NCI-H774 (cell line): ENCODE data around the gene WDR75.

ENCODE experiments used
- DNase-seq: peaks from one replicate; lab custom pipeline; 2025; lab: John Stamatoyannopoulos, UW

The WDR75 gene

GRCh38 chr2:189500456-189501160, 59.3 kb downstream of the WDR75 start:
- DNase-seq, result no peak

GRCh38 chr2:189501487-189501886, 60.2 kb downstream of the WDR75 start:
- DNase-seq, result no peak

GRCh38 chr2:189502714-189503113, 61.4 kb downstream of the WDR75 start:
- no peak for DNase-seq

DNA sequence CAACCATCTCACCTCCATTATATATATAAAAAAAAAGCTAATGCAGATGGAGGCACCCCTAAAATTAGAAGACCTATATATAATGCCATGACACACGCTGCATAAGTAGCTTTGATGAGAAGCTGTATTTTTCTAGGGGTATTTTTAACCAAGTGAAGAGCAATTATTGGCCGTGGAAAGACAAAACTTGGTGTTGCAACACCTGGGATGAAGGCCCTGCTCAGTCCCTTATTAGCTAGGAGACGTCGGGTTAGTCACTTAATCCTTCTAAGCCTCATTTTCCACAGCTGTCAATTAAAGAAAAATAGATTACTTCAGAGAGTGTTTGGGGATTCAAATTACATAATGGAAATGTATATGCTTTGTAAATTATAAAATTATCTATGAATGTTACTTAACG, 63.0 kb downstream of the WDR75 start:
- DNase-seq, result no peak

DNA sequence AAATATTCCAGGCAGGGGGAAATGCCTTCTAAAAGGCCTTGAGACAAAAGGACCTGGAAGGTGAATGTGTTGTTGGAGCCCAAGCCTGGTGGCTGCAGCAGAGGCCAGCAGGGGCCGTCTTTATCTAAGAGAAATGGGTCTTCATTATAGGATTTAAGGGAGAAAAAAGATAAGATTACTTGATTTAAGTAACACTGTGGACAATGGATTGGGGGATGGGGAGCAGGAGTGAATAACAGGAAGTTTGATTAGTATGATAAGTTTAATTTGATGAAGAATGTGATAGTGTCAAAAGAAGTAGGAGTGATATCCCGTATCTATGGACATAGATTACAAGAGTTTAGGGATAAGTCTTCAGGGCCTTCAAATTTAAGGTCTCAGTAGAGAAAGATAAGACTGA, 64.2 kb downstream of the WDR75 start:
- no peak for DNase-seq

- DNase-seq, result no peak
Measured at GRCh38 chr2:189506514-189506976, 65.3 kb downstream of the WDR75 start.

DNA sequence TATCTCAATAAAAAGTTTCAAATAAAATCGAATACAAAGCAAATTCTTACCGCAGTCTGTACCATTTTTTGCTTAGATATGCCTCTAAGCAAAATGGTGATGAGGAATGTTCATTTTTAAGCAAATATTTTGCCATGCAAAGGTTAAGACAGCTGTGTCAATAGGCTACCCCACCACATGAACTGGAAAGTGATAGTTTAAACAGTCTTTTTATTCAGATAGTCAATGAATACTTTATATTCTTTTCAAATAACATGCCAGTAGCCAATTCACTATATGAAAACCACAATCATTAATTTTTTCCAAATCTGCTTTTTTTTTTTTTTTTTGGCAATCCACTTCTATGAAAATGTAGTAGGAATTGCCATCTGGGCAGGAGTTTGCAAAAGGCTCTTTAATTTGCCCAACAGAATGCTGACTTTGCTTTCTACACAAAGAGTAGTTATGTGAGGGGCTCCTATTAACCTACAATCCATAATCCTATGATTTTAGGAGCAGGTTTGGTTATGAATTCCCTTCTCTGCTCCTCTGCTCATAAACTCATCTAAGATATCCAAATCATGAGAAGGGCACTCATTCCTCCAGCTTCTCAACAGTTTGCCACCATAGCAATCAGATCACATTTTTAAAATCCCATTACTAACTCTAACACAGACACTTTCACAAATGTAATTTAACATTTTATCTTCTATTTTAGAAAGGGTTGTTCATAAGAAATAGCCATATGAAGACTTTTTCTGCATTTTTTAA, 70.1 kb downstream of the WDR75 start:
- DNase-seq, result no peak

GRCh38 chr2:189511960-189512319, 70.7 kb downstream of the WDR75 start:
- no peak for DNase-seq

DNA sequence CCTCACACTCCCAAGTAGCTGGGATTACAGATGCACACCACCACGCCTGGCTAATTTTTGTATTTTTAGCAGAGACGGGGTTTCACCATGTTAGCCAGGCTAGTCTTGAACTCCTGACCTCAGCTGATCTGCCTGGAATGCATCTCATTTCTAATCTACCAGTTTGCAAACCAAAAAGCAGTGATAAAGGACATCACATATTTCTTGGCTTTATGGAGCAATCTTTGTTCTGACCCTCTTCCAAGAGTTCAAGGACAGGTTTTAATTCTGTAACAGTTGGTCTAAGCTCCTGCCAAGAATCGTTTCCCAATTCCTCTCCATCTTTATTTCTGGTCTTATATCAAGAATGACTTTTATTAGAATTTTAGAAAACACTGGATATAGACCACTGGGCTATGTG, 71.6 kb downstream of the WDR75 start:
- no peak for DNase-seq

DNA sequence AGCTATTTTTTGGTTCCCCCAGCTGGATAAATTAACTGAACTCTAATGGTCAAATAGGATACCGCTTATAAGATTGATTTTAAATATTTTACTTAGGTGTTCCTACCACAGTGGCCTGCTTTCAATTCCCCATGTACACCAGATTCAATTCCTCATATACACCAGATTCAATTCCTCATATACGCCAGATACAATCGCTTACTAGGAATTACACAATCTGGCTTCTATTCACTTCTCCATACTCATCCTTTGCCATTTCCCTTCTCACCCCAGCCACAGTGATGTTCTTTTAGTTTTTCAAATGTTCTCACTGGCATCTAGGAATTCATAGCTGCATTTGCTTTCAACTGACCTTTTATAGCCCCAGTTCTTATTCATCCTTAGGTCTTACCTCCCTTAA, 72.8 kb downstream of the WDR75 start:
- DNase-seq, result no peak

DNA sequence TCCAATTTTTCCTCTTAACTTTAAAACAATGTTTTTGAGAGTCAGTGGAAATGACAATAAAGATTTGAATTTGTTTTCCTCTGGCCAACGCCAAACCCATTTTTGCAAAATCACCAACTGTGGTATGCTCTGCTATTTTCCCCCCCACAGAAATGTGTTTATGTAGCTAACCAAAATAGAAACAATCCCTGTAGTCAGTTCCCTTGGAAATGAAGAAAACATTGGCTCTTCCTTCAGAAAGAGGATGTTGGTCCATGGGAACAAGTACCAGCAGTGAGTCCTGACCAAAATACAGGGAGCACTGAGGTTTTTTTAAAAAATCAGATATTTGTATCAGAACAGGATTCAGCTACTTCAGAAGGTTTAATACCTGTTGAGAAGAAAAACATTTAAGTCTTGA, 74.0 kb downstream of the WDR75 start:
- DNase-seq, result no peak

DNA sequence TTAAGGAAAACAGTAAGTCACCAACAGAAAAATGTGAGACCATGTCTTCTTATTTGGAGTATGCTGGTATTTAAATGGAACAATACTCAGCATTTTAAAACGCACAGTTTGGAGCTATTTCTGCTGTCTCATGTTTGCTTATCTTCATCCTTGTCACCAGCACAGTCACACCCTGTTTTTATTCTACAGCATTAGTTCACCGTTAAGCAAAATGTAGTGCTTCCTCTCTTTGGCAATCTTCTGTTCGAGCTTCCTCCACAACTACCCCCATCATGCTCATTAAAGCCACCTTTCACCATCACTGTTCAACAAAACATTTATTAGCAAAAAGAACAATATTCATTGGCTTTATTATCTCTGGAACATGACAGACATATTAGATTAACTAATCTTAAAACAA, 75.3 kb downstream of the WDR75 start:
- DNase-seq, result no peak

DNA sequence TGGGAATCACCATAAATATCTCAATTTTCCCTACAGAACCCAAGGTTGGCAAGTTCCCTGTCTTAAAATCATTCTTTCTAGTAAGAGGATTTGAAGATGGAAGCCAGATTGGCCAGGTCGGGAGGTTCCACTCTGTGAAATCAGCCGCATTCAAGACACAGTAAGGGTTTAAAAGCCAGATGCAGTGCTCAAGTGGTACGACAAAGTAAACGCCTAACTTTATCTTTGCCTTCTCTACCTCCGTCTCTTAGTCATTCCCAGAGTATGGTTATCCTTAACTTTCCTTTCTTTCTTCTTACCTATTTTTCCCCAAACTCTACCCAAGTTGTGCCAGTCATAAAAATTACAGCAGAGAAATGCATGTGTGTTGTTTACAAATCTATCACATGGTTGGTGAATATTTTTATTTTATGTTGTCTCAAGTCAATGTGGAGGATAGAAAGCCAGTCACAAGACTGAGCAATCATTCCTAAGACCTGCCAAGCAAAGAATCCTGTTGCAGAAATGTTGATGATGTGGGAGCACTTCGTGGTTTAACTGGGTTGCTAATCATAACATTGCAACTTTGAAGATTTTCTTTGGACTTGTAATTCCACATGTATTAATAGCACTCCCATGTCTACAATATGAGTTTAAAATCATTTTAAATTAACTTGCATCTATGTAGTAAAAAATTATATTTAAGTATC, 76.7 kb downstream of the WDR75 start:
- DNase-seq, result no peak

DNA sequence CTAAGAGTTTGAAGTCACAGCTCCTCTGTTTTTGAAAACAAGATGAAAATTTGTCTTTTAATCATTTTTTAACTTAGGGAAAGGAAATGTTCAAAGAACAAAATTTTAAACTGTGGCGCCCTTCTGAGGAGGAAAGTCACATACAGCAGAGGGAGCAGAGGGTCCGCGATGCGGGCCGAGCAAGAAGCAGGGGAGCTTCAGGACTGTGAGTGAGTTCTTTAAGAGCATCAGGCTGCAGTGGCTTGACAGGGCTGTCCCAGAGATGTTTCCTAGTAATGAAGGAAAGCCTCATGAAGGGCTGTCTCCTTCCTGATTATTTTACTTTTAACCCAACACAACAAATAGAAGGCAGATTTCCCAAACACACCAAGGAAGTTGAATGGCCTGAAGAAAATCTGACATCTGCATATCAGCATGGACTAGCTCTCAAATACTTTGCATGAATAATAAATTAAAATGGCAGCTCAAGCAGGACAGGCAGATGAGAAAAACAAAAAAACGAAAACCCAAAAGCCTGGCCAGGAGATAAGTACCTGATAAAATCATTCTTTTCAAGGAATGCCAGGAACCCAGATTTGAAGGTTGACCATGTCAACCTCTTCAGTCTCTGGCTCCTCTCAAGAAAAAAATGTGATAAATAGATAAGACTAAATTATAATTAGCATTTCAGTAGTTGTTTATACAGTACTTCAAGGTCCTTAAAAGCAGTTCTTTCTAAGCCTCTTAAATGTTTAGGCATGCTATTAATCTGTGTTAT, 78.5 kb downstream of the WDR75 start:
- no peak for DNase-seq

- no peak for DNase-seq
Measured at GRCh38 chr2:189521699-189522434, 80.6 kb downstream of the WDR75 start.

- no peak for DNase-seq
Measured at GRCh38 chr2:189522435-189523151, 81.3 kb downstream of the WDR75 start.

DNA sequence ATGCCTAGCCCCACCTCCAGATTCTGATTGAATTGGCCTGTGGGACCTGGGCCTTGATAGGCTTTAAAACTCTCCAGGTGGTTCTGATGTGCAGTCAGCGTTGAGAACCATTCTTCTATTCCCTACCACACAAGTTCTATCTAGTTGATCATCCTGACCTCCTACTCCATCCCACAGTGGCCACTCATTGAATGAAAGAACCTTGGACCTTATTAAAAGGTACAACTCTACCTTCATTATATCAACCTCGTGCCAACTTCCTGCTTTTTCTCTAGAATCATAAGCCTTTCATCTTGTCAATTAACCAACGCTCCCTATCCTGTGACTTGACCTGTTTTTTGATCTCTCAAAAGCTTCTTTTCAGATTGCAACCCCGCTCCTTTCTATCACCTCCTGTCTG, 83.5 kb downstream of the WDR75 start:
- DNase-seq, result no peak
